Panc1 (cell line): ENCODE data around the gene SARNP.

Experiments used
- POLR2AphosphoS5 ChIP-seq: IDR thresholded peaks from 2 replicates; pipeline ENCODE4 v1.6.1; 2012; ENCODE audit warnings: mild to moderate bottlenecking, low read depth, low read length, moderate library complexity
- SIN3A ChIP-seq: IDR thresholded peaks from 2 replicates; pipeline ENCODE4 v1.6.1; 2012; ENCODE audit warnings: low read depth, mild to moderate bottlenecking, low read length, moderate library complexity, borderline replicate concordance; ENCODE audit not compliant: insufficient read depth
- TF ChIP-seq, protein P1 (sequence below): fragments of 450-650 bp; IDR thresholded peaks from 2 replicates; pipeline ENCODE4 v1.5.1; 2017; ENCODE audit warnings: mild to moderate bottlenecking

DNA sequence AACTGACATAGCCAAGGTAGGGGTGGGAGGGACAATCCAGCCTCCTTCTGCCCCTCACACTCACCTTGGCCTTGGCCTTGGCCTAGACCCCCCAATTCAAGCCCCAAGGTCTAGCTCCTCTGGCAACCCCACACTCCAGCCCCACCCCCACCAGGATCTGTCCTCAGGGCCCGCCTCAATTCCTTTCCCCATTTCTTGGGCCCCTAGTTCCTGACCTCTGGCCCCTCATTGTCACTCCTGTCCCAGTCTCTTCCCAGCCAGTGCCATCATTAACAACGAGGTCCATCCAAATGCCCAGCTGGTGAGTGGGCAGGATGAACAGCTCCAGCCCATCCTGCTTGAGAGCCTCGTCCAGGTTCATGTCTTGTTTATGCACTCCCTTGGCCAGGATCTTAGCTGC is 81.4 kb downstream of the SARNP start:
- TF ChIP-seq, protein P1, sequence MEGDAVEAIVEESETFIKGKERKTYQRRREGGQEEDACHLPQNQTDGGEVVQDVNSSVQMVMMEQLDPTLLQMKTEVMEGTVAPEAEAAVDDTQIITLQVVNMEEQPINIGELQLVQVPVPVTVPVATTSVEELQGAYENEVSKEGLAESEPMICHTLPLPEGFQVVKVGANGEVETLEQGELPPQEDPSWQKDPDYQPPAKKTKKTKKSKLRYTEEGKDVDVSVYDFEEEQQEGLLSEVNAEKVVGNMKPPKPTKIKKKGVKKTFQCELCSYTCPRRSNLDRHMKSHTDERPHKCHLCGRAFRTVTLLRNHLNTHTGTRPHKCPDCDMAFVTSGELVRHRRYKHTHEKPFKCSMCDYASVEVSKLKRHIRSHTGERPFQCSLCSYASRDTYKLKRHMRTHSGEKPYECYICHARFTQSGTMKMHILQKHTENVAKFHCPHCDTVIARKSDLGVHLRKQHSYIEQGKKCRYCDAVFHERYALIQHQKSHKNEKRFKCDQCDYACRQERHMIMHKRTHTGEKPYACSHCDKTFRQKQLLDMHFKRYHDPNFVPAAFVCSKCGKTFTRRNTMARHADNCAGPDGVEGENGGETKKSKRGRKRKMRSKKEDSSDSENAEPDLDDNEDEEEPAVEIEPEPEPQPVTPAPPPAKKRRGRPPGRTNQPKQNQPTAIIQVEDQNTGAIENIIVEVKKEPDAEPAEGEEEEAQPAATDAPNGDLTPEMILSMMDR: no peak
- TF ChIP-seq POLR2AphosphoS5 (no peak), SIN3A (no peak)
